ENCODE results near the gene MBD4.

The MBD4 gene

GRCh38 chr3:129460572-129460971 is 20.8 kb upstream of the MBD4 start:
- no peak for DNase-seq (ENCODE audit: low spot score)
- no peaks in the 10 kb centered on the region for H3K79me1 ChIP-seq (ENCODE audit: low read depth, low read length)
- no peak overlapping the region for H2AFZ ChIP-seq (ENCODE audit: low read length)
- no peak overlapping the region for H3K9ac ChIP-seq (ENCODE audit: low read depth, low read length, poor library complexity)
- peaks cover 0 to 2% of the 10 kb centered on the region in 2 donors for H3K4me1 ChIP-seq (ENCODE audit: control insufficient read depth in 2 of 2, insufficient read depth in 1 of 2, low read depth in 1 of 2, low read length in 2 of 2)
- no peak overlapping the region for H3K18ac ChIP-seq (ENCODE audit: low read length)
- H4K91ac ChIP-seq (ENCODE audit: low read depth, low read length, poor library complexity), result no peak overlapping the region
- no peak overlapping the region for H3K23ac ChIP-seq (ENCODE audit: low read depth, low read length, poor library complexity)
- H3K9me3 ChIP-seq (replicated peaks in 1 of 2; ENCODE audit: control insufficient read depth in 2 of 2, insufficient read depth in 1 of 2, low read depth in 1 of 2, low read length in 2 of 2), result no peaks in the 10 kb centered on the region
- no peak overlapping the region for H2AK5ac ChIP-seq (ENCODE audit: low read depth, low read length)
- H3K36me3 ChIP-seq (replicated peaks in 1 of 2; ENCODE audit: control insufficient read depth in 2 of 2, insufficient read depth in 2 of 2, low read length in 2 of 2), result peaks cover 12 to 61% of the 10 kb centered on the region in 2 donors
- no peak overlapping the region for H3K27ac ChIP-seq (replicated peaks; ENCODE audit: low read length)
- no peak overlapping the region for H4K8ac ChIP-seq (ENCODE audit: low read depth, low read length)
- H3K4me2 ChIP-seq (ENCODE audit: insufficient read depth, low read length, poor library complexity, severe bottlenecking), result no peak overlapping the region
- no peak overlapping the region for H3K4me3 ChIP-seq (ENCODE audit: low read length in 2 of 2)
- no peak overlapping the region for H2BK5ac ChIP-seq (ENCODE audit: low read length)
- H2BK120ac ChIP-seq (ENCODE audit: low read depth, low read length), result no peak overlapping the region
- H2BK12ac ChIP-seq (ENCODE audit: low read length), result no peak overlapping the region
- H3K4ac ChIP-seq (ENCODE audit: low read length), result no peak overlapping the region
- no peak overlapping the region for H3K14ac ChIP-seq (ENCODE audit: low read length)
- no CpG with 5 or more reads among the region's 2 CpGs for WGBS, 2 donors (ENCODE audit: extremely low coverage in 2 of 2, insufficient read length in 2 of 2, insufficient replicate concordance in 1 of 2)
- H2BK15ac ChIP-seq (ENCODE audit: low read length), result no peak overlapping the region
- no peaks in the 10 kb centered on the region for H3K27me3 ChIP-seq (ENCODE audit: control insufficient read depth in 3 of 3, insufficient read depth in 3 of 3, low read depth in 1 of 3, low read length in 3 of 3)

- no peak overlapping the region for H3K27ac ChIP-seq (replicated peaks; ENCODE audit: low read length)
- H3K79me1 ChIP-seq (ENCODE audit: low read depth, low read length), result no peaks in the 10 kb centered on the region
- no peak overlapping the region for H3K9ac ChIP-seq (ENCODE audit: low read depth, low read length, poor library complexity)
- H3K4me1 ChIP-seq (ENCODE audit: control insufficient read depth in 2 of 2, insufficient read depth in 1 of 2, low read depth in 1 of 2, low read length in 2 of 2), result peaks cover 0 to 2% of the 10 kb centered on the region in 2 donors
- no peak overlapping the region for H3K18ac ChIP-seq (ENCODE audit: low read length)
- H4K8ac ChIP-seq (ENCODE audit: low read depth, low read length), result no peak overlapping the region
- no peak overlapping the region for H3K4me2 ChIP-seq (ENCODE audit: insufficient read depth, low read length, poor library complexity, severe bottlenecking)
- H2BK15ac ChIP-seq (ENCODE audit: low read length), result no peak overlapping the region
- no peak overlapping the region for H3K4ac ChIP-seq (ENCODE audit: low read length)
- H3K36me3 ChIP-seq (replicated peaks in 1 of 2; ENCODE audit: control insufficient read depth in 2 of 2, insufficient read depth in 2 of 2, low read length in 2 of 2), result peaks cover 12 to 60% of the 10 kb centered on the region in 2 donors
- DNase-seq (ENCODE audit: low spot score), result no peak
- no peak overlapping the region for H3K4me3 ChIP-seq (ENCODE audit: low read length in 2 of 2)
- H3K14ac ChIP-seq (ENCODE audit: low read length), result no peak overlapping the region
- no peak overlapping the region for H3K23ac ChIP-seq (ENCODE audit: low read depth, low read length, poor library complexity)
- no peaks in the 10 kb centered on the region for H3K27me3 ChIP-seq (ENCODE audit: control insufficient read depth in 3 of 3, insufficient read depth in 3 of 3, low read depth in 1 of 3, low read length in 3 of 3)
- no peak overlapping the region for H2AK5ac ChIP-seq (ENCODE audit: low read depth, low read length)
- no peak overlapping the region for H2BK120ac ChIP-seq (ENCODE audit: low read depth, low read length)
- no CpG with 5 or more reads among the region's 3 CpGs for WGBS, 2 donors (ENCODE audit: extremely low coverage in 2 of 2, insufficient read length in 2 of 2, insufficient replicate concordance in 1 of 2)
- no peak overlapping the region for H2AFZ ChIP-seq (ENCODE audit: low read length)
- H4K91ac ChIP-seq (ENCODE audit: low read depth, low read length, poor library complexity), result no peak overlapping the region
- no peak overlapping the region for H2BK12ac ChIP-seq (ENCODE audit: low read length)
- no peaks in the 10 kb centered on the region for H3K9me3 ChIP-seq (replicated peaks in 1 of 2; ENCODE audit: control insufficient read depth in 2 of 2, insufficient read depth in 1 of 2, low read depth in 1 of 2, low read length in 2 of 2)
- no peak overlapping the region for H2BK5ac ChIP-seq (ENCODE audit: low read length)
Measured at GRCh38 chr3:129460155-129460554, 20.4 kb upstream of the MBD4 start.

- Histone ChIP-seq H2BK15ac (ENCODE audit: low read length) (no peak overlapping the region), H3K4me3 (ENCODE audit: low read length in 2 of 2) (no peak overlapping the region), H3K23ac (ENCODE audit: low read depth, low read length, poor library complexity) (no peak overlapping the region), H3K14ac (ENCODE audit: low read length) (no peak overlapping the region), H2BK120ac (ENCODE audit: low read depth, low read length) (no peak overlapping the region), H2AK5ac (ENCODE audit: low read depth, low read length) (no peak overlapping the region), H3K27ac (replicated peaks; ENCODE audit: low read length) (no peak overlapping the region), H4K8ac (ENCODE audit: low read depth, low read length) (no peak overlapping the region), H2AFZ (ENCODE audit: low read length) (no peak overlapping the region), H3K36me3 (replicated peaks in 1 of 2; ENCODE audit: control insufficient read depth in 2 of 2, insufficient read depth in 2 of 2, low read length in 2 of 2) (peaks cover 9 to 65% of the 10 kb centered on the region in 2 donors), H3K18ac (ENCODE audit: low read length) (no peak overlapping the region), H4K91ac (ENCODE audit: low read depth, low read length, poor library complexity) (no peak overlapping the region), H3K79me1 (ENCODE audit: low read depth, low read length) (no peaks in the 10 kb centered on the region), H3K4me2 (ENCODE audit: insufficient read depth, low read length, poor library complexity, severe bottlenecking) (no peak overlapping the region), H3K9ac (ENCODE audit: low read depth, low read length, poor library complexity) (no peak overlapping the region), H3K4ac (ENCODE audit: low read length) (no peak overlapping the region), H2BK12ac (ENCODE audit: low read length) (no peak overlapping the region), H2BK5ac (ENCODE audit: low read length) (no peak overlapping the region), H3K9me3 (replicated peaks in 1 of 2; ENCODE audit: control insufficient read depth in 2 of 2, insufficient read depth in 1 of 2, low read depth in 1 of 2, low read length in 2 of 2) (no peaks in the 10 kb centered on the region), H3K4me1 (ENCODE audit: control insufficient read depth in 2 of 2, insufficient read depth in 1 of 2, low read depth in 1 of 2, low read length in 2 of 2) (peaks cover 4 to 16% of the 10 kb centered on the region in 2 donors), H3K27me3 (ENCODE audit: control insufficient read depth in 3 of 3, insufficient read depth in 3 of 3, low read depth in 1 of 3, low read length in 3 of 3) (no peaks in the 10 kb centered on the region)
- no CpG with 5 or more reads among the region's 1 CpG for whole genome bisulfite sequencing, 2 donors (ENCODE audit: extremely low coverage in 2 of 2, insufficient read length in 2 of 2, insufficient replicate concordance in 1 of 2)
- no peak for DNase-seq (ENCODE audit: low spot score)
Measured at GRCh38 chr3:129453732-129454131, 14.0 kb upstream of the MBD4 start.

GRCh38 chr3:129449279-129450115 is 9.7 kb upstream of the MBD4 start:
- Histone ChIP-seq H3K27ac (replicated peaks; ENCODE audit: low read length) (peak overlapping the region; percentile 78), H3K9ac (ENCODE audit: low read depth, low read length, poor library complexity) (no peak overlapping the region)
- DNase-seq (ENCODE audit: low spot score), result no peak

More at GRCh38 chr3:129449279-129450115, 9.7 kb upstream of the MBD4 start:
- Histone ChIP-seq H2BK5ac (ENCODE audit: low read length) (no peak overlapping the region), H3K79me1 (ENCODE audit: low read depth, low read length) (no peaks in the 10 kb centered on the region), H3K23ac (ENCODE audit: low read depth, low read length, poor library complexity) (no peak overlapping the region), H2BK120ac (ENCODE audit: low read depth, low read length) (no peak overlapping the region), H3K18ac (ENCODE audit: low read length) (no peak overlapping the region), H2BK15ac (ENCODE audit: low read length) (no peak overlapping the region), H3K27me3 (ENCODE audit: control insufficient read depth in 3 of 3, insufficient read depth in 3 of 3, low read depth in 1 of 3, low read length in 3 of 3) (no peaks in the 10 kb centered on the region), H4K91ac (ENCODE audit: low read depth, low read length, poor library complexity) (no peak overlapping the region), H3K4me2 (ENCODE audit: insufficient read depth, low read length, poor library complexity, severe bottlenecking) (no peak overlapping the region), H3K4me1 (ENCODE audit: control insufficient read depth in 2 of 2, insufficient read depth in 1 of 2, low read depth in 1 of 2, low read length in 2 of 2) (peaks cover 4 to 17% of the 10 kb centered on the region in 2 donors), H3K4ac (ENCODE audit: low read length) (no peak overlapping the region), H2AFZ (ENCODE audit: low read length) (peak overlapping the region; percentile 20), H3K36me3 (replicated peaks in 1 of 2; ENCODE audit: control insufficient read depth in 2 of 2, insufficient read depth in 2 of 2, low read length in 2 of 2) (peaks cover 5 to 37% of the 10 kb centered on the region in 2 donors), H2BK12ac (ENCODE audit: low read length) (no peak overlapping the region), H2AK5ac (ENCODE audit: low read depth, low read length) (no peak overlapping the region), H3K9me3 (replicated peaks in 1 of 2; ENCODE audit: control insufficient read depth in 2 of 2, insufficient read depth in 1 of 2, low read depth in 1 of 2, low read length in 2 of 2) (no peaks in the 10 kb centered on the region), H3K4me3 (ENCODE audit: low read length in 2 of 2) (no peak overlapping the region), H3K14ac (ENCODE audit: low read length) (no peak overlapping the region), H4K8ac (ENCODE audit: low read depth, low read length) (no peak overlapping the region)
- no CpG with 5 or more reads among the region's 5 CpGs for WGBS, 2 donors (ENCODE audit: extremely low coverage in 2 of 2, insufficient read length in 2 of 2, insufficient replicate concordance in 1 of 2)
